ENCODE data around the gene KLHL4.
"Not testable (repeated sequence)": the region's sequence is repeated elsewhere in the genome, so short reads cannot be mapped to it uniquely, and the experiment has no call there.

The KLHL4 gene, protein sequence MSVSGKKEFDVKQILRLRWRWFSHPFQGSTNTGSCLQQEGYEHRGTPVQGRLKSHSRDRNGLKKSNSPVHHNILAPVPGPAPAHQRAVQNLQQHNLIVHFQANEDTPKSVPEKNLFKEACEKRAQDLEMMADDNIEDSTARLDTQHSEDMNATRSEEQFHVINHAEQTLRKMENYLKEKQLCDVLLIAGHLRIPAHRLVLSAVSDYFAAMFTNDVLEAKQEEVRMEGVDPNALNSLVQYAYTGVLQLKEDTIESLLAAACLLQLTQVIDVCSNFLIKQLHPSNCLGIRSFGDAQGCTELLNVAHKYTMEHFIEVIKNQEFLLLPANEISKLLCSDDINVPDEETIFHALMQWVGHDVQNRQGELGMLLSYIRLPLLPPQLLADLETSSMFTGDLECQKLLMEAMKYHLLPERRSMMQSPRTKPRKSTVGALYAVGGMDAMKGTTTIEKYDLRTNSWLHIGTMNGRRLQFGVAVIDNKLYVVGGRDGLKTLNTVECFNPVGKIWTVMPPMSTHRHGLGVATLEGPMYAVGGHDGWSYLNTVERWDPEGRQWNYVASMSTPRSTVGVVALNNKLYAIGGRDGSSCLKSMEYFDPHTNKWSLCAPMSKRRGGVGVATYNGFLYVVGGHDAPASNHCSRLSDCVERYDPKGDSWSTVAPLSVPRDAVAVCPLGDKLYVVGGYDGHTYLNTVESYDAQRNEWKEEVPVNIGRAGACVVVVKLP

DNA sequence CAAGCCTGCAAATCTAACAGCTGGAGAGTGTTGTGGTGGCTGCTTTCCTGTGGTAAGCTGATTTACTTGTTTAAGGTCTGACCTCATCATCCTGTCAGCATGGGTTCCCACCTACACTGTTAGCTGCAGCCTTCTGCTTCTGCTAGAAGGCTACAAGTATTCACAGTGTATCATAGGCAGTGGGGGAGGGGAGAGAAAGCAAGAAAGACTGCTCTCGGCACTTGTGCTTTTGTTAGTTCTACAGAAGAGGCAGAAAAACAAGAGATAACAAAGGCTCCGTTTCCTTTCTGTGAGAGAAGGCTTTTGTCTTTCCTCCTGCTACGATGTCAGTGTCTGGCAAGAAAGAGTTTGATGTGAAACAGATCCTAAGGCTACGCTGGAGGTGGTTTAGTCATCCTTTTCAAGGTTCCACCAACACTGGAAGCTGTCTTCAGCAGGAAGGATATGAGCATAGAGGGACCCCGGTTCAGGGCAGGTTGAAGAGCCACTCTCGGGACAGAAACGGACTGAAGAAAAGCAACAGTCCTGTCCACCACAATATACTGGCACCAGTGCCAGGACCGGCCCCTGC is at the start of gene KLHL4:
Gene KLHL4 (plus strand): TSS at position 232 of the 571 bp plus-strand sequence. CDS start 92 bp downstream, at position 324.
- peak; percentile 4 for DNase-seq

DNA sequence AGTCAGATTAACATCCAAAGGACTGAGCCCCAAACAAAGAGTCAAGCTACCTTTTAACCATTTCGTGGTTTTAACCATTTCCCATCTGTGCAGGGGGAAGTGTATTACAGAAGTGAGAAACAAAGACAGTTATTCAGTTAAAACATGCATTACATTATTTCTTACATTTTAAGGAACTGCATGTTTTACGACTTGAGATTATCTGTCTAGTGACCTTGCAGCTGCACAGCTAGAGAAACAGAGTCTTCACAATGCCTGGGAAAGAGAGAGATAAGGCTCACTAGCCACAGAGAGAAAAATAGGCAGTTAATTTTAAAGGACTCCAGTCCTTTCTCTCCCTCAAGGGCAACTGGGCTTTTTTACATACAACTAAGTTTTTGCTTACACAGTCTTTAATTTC is 48.7 kb upstream of the KLHL4 start:
- no peak for DNase-seq

DNA sequence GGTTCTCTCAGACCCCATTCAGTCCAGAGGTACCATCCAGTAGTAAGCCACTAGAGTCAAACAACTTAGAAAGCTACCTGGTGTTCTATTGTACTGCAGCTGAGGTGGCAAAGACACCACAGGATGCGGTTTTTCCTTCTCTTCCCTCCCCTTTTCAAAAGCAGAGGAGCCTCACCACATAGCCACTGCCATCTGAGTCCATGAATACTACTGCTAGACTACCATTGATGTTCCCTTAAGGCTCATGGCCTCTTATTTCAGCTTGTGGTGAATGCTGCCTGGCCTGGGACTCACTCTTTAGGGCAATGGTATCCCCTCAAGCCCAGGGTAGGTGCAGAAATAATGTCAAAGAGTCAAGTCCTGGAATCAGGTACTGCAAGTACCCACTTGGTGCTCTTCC is 41.8 kb upstream of the KLHL4 start:
- no peak for DNase-seq

DNA sequence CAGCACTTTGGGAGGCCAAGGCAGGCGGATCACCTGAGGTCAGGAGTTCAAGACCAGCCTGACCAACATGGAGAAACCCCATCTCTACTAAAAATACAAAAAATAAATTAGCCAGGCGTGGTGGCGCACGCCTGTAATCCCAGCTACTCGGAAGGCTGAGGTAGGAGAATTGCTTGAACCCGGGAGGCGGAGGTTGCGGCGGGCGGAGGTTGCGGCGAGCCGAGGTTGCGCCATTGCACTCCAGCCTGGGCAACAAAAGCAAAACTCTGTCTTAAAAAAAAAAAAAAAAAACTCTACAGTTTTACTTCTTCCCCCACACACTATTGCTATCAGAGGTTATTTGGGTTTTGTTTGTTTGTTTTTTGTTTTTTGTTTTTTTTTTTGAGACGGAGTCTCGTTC is 38.9 kb upstream of the KLHL4 start:
- not testable (repeated sequence) for DNase-seq

DNA sequence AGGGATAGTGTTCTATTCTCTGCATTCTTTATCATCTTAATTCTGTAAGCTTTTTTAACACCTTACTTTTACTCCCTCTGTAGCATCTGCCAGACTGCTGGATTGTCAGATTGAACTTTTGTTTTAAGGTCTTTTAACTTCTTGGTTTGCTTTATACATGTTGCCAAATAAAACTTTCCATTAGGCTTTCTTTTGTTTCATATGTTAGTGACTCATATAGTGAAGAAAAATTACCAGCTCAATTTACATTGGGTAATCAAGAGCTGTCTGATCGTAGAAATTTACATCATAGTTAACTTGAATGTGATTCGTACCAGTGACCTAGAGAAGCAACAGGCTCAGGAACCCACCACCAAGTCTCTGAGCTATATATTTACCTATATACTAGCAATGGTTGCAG is 28.5 kb upstream of the KLHL4 start:
- DNase-seq: no peak

DNA sequence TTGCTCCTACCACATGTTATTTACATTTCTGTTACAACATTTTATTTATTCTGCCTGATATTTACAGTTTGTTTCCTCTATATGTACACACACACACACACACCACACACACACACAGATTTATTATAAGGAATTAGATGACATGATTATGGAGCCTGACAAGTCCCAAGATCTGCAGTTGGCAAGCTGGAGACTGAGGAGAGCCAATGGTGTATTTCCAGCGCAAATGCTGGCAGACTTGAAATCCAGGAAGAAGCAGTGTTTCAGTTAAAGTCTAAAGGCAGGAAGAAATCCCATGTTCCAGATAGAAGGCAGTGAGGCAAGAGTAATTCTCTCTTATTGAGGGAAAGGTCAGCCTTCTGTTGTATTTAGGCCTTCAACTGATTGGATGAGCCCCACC is 1.8 kb upstream of the KLHL4 start:
- no peak for DNase-seq

DNA sequence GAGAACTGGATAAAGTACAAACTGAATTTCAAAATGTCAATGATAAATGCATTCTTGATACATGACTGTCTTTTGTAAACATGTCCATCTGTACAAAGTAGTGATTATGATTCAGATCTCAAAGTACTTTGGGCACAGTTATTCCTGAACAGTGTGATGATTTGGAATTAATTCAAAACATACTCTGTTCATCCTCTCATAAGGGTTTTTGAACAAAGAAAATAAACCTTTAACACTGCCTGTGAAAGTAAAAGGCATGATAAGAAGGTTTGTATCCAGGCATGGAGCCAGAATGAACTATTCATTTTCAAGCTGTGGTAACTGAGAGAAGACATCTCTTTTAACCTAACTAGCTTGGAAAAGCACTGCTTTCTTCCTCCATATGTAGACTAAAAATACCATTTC is 883 bp upstream of the KLHL4 start:
- no peak for DNase-seq

DNA sequence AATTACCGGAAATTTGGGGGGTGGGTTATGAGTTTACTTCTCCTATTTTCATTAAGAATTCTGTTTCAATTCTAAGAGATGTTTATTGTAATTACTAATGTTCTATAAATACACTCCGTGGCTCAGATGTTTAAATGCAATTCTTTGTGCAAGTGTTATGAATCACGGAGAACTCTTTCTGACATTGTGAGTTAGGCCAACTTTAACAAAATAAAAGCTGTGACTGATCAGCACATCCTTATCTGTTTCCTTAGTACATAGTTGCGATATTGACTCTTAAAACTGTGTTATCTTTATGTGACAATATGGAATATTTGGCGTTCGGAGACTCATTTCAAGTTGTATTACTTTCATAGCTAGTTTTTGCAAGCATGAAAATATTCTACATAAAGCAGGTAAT is 902 bp downstream of the KLHL4 start:
- DNase-seq: no peak

DNA sequence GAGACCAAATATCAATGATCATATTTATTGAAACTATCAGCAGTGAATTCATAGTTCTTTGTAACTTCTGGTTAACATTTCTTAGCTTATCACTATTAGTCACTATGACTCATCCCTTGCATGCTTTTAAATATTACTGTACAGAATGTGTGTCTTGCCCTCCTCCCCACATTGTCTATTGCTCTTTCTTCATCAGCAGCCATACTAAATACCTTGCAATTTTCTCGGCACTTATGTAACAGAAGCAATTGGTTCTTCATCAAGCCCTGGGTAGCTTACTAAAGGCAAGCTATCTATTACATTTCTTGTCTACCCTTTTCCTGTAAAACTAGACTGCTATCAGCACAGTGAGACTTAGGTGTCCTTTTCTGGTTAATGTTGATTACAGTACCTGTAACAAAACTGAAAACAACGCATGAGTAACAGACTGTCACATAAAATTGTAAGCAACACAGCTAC is 8.2 kb downstream of the KLHL4 start:
- DNase-seq: no peak

DNA sequence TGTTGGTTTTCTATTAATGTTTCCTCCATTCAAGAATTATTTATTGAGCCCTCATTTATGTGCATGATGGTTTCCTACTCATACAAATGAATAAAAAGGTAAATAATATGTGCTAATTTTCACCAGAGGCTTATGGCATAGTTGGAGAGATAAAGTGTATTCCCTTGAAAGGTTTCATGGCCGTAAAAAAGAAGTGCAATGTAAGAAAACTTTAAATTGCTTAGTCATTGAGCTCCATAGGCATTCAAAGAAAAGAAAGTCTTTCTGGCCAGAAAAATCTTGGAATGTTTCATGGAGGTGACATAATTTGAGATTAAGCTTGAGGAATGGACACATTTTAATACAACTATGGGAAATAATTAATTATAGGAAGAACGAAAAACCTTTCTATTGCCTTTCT is 8.7 kb downstream of the KLHL4 start:
- no peak for DNase-seq

DNA sequence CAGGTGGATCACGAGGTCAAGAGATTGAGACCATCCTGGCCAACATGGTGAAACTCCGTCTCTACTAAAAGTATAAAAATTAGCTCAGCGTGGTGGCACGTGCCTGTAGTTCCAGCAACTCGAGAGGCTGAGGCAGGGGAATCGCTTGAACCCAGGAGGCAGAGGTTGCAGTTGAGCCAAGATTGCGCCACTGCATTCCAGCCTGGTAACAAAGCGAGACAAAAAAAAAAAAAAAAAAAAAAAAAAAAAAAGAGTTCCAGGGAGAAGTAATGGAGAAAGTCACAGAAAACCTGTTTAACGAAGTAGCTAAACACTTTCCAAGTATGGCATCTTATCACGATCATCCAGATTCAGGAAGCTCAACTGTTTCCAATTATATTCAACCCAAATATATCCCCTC is 10.9 kb downstream of the KLHL4 start:
- no peak for DNase-seq

DNA sequence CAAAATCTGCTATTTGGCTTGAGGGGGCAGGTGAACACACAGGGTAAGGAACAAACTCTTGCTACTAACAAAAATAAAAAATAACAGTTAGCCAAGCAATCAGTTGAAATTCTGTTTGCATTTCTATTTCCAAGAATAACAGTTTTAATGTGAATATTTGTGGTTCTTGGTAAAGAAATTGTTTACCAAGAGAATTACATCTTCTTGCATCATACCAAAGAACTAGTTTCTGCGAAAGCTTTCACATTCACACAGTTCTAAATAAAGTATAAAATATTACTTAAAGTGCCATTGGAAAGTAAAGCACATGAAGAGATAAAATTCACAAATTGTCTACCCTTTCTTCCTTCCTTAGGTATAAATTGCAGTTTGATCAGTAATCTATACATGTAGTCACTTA is 54.4 kb downstream of the KLHL4 start:
- DNase-seq: no peak

DNA sequence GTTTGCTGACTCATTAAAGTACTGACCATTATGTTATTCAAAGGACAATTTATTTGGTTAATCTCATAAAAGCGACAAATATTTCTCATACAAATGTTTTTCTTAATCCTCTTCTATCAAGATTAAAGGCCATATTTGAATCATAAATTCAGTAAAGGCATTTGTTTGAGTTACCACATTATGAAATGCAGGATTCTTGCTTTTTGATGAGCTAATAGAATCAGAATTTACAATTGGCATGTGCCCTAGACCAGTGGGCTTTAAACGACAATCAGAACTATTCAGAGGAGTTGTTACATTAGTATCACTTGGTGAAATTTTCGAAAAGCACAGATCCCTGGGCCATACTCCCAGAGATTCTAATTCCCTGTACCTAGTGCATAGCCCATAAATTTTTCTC is 55.3 kb downstream of the KLHL4 start:
- no peak for DNase-seq

DNA sequence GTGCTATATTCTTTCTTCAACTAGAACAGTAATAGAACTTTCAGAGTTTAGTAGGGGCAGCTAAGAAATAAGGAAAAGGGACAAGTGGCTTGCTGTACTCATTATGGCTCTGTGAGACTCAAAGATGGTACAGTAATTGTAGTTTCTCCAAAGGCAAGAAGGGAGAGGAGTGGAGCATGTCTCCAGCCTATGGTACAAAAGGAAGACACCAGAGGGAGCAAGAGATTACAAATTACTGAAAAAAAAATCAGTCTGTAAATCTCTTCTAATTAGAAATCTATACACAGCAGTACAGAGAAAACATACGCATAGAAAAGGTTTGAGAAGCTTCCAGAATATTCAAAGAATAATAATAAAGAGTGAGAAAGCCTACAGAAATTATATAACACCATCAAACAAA is 61.4 kb downstream of the KLHL4 start:
- DNase-seq: no peak

DNA sequence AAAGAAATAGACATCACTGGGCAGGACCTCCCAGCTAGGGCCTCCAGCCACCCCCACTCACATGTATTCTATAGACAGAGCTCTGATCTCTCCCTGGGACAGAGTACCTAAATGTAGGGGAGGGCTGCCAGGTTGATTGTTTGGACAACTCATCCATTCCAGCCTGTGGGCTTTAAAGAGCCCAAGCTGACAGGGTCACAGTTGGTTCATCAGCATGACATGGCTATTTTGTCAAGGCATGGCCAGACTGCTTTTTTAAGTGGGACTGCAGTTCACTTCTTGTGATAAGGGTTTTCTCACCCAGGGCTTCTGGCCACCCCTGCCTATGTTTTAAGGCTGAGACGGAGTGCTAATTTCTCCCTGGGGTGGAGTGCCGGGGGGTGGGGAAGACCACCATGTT is 63.3 kb downstream of the KLHL4 start:
- DNase-seq: no peak

DNA sequence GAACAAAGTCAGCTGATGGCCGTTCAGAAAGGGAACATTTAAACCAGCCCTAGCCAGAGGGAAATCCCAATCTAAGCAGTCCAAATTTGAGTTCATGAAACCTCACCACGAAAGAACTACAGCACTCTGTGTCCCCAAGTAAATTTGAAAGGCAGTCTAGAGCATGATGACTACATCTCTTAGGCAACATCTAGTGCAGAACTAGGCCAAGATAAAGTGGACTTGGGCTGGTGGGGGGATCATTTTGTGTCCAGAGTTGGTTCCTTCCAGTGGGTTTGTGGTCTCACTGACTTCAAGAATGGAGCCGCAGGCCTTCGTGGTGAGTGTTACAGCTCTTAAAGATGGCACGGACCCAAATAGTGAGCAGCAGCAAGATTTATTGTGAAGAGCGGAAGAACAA is 64.9 kb downstream of the KLHL4 start:
- no peak for DNase-seq

DNA sequence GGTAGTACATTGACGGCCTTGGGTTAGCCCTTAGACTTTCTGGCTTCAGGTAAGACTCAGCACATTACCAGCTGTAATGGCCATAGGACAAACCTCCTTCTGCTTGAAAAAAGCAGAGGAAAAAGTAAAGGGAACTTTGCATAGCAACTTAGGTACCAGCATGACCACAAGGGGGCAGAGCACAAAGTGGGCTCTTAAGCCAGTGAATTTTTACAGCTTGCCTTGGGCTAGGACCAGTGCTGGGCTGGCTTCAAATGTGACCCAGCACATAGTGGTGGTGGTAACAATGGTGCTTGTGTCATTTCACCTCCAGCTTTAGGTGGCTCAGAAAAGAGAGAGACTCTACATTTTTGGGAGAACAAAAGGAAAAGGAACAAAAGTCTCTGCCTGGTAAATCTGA is 66.1 kb downstream of the KLHL4 start:
- DNase-seq: peak; percentile 27

DNA sequence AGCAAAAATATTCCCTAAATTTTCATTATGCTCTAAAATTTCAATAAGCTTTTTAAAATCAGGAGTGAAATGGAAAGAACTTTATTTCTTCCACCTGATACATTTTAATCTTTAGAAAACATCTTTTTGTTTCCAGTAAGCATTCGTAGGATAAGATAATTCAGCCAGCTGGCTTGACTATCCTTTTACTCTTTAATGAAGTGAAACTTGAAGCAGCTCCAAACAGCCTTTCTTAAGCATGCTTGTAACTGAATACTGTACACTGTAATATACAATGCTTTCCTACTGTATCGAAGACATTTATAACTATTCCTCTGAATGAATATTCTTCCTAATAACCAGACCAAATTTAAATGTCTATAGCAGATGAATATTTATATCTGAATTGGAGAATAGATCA is 98.8 kb downstream of the KLHL4 start:
- DNase-seq: no peak

DNA sequence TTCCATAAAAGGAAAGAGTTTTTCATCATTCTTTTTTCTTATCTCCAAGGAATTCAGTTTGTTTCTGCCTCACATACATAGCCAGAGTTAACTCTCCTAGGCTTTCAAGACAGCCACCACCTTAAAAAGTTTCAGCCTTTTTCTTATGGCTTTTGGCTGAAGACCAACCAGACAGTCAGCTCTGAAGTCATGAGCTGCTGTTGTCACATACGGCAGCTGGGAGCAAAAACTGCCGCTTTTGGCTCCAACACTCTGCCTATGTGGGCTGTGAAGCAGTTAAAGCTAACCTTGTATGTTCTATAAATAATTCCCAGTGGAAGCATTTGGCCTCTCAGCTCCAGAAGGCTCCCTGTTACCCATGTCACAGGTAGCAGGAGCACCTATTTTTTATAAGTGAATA is 104.1 kb downstream of the KLHL4 start:
- no peak for DNase-seq

DNA sequence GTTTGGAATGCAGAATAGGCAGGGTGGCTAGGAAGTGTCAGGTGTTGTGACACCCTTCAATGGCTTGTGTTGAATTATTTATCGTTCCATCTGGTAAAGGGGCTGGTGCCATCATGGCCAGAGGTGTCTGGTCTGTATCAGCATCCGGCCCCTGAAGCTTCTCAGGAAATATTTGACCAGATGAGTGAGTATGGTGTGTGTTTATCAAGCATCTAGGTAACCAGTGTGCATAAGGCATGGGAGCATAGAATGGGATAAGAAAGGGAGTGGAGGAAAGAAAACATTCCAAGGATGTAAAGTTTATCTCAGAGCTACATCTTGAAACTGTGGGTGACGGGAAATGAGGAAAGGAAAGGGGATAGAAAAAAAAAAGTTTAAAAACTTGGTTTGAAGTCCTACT is 109.4 kb downstream of the KLHL4 start:
- no peak for DNase-seq

DNA sequence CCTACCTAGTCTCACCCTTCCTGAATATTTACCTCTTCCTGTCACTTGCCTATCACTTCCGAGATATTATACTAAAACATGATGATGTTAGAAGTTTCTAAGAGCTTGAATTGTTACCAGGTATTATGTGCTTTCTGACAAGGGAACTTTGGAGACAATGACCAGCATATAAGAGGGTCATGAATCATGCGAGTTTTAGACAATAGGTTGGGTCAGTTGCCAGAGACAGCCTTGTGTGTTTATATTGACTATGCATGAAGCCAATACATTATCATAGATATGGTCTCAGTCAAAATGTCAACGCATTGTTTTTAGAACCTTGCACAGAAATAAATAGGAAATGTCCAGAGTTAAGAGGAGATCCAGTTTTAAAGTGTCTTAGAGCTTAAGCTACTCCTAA is 116.8 kb downstream of the KLHL4 start:
- no peak for DNase-seq

DNA sequence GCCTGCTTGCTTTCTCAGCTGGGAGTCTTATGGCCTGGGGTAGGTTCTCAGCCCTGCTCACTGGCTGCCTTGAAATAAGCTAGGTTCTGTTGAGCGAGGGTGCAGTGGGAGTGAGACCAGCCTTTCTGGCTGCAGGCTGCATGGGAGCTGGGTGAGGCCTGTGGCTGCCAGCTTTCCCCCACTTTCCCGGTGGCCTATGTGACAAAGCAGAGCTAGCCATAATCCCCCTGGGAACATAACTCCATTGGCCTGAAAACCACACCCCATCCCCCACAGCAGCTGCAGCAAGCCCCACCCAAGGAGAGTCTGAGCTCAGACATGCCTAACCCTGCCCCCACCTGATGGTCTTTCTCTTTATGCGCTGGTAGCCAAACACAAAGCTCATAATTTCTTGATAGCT is 118.9 kb downstream of the KLHL4 start:
- DNase-seq: no peak

DNA sequence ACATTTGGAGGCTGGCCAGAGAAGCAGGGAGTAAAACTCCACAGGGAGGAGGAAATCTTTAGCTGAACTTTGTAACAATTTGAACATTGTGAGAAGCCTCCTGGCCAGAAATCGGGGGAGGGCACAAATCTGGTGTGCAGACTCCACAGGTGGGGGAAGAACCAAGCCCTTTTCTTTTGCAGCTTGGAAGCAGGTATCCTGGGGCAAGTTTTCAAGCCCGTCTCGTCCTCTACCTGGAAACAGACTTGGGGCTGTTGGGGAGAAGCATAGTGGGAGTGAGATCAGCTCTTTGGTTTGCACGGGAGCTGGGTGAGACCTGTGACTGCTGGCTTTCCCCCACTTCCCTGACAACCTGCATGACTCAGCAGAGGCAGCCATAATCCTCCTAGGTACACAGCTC is 123.8 kb downstream of the KLHL4 start:
- not testable (repeated sequence) for DNase-seq

DNA sequence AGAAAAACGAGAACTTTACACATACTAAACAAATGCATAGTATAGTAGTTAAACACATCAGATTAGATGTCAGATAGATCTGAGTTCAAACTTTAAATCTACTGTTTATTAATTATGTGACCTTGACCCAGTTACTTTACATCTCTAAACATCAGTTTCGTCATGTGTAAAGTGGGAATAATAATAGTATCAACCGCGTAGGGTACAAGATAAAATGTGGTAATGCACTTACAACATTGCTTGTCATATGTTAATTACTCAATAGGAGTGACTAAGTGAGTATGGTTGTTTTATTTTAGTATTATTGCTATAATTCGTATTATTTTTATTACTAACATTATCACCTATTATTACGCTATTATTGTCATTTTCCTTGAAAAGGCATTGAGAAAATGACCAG is 144.2 kb downstream of the KLHL4 start:
- DNase-seq: no peak

All from activated CD4-positive, alpha-beta T cell treated with anti-CD3 and anti-CD28 coated beads, Interleukin-2, Interleukin-6, amounts not matched to agents 100 ng/mL and 50 ng/mL, durations not matched to agents 16 hours and 8 hours (primary cell).